ENCODE data around the gene KCND2. TPM values are rescaled to one million over a fixed set of nuclear protein-coding genes. Genes with fewer than 3 reads are reported as not detected.

The KCND2 gene
- total and polyA plus RNA-seq, 3 donors from 2014 or later: 3.8 to 6.1 (median 5.1) TPM

DNA sequence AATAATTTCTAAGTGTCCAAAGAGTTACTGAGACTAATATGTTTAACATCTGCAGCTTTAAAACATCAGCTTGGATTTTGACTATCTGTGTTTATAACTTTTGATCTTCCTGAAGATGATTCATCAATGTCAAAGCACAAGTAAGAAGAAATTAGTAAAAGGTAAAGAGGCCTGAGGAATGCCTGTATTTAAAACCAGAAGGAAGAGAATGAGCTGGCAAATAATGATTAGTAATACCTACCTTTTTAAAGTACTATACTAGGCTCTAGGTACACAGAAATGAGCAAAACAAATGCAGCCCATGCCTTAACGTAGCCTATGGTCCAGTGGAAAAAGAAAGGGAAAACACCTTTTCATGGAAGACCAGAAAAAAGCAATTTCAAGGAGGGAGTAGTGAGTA, 158.0 kb downstream of the KCND2 start:
- intact Hi-C loops (cut with DNase I; ENCODE audit: low total_unique reads): no loop called here
- Histone ChIP-seq H3K36me3 (ENCODE audit: low read depth, missing control alignments) (no peaks in the 10 kb centered on the region), H3K4me1 (no peaks in the 10 kb centered on the region), H3K9me3 (no peaks in the 10 kb centered on the region), H3K4me3 (no peak overlapping the region), H3K27me3 (no peaks in the 10 kb centered on the region), H3K27ac (no peak overlapping the region)
- TF ChIP-seq POLR2A (IDR thresholded peaks at IDR 0.05): no peak
- TF ChIP-seq, protein P1, sequence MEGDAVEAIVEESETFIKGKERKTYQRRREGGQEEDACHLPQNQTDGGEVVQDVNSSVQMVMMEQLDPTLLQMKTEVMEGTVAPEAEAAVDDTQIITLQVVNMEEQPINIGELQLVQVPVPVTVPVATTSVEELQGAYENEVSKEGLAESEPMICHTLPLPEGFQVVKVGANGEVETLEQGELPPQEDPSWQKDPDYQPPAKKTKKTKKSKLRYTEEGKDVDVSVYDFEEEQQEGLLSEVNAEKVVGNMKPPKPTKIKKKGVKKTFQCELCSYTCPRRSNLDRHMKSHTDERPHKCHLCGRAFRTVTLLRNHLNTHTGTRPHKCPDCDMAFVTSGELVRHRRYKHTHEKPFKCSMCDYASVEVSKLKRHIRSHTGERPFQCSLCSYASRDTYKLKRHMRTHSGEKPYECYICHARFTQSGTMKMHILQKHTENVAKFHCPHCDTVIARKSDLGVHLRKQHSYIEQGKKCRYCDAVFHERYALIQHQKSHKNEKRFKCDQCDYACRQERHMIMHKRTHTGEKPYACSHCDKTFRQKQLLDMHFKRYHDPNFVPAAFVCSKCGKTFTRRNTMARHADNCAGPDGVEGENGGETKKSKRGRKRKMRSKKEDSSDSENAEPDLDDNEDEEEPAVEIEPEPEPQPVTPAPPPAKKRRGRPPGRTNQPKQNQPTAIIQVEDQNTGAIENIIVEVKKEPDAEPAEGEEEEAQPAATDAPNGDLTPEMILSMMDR (IDR thresholded peaks at IDR 0.05): no peak
- WGBS, 2 donors: 78 to 91% methylated on average over 1 of the region's 1 CpG
- DNase-seq: no peak

DNA sequence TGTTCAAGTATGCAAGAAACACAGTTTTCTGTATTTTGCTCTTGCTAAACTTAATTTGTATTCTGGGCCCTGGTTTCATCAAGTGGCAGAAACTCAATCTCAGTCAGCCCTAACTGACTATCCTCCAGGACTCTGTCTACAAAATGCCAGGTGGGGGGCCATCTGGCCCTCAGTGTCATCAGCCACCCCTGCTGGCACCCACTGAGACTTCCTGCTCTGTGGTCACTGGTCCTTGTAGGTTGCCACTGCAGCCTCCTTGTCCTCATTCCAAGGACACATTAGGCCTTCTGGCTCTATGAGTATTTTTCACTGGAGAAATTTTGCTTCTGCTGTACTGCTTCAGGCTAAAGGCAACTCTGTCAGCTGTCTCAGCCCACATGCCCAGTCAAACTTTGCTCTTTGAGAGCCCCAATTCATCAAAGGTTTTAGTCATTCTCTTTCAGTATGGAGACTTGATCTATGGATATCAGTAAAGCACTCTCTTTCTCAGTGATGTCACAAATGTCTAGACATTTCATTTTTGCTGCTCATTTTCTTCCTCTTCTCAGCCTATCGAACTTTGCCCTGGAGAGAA, 163.6 kb downstream of the KCND2 start:
- DNase-seq: no peak
- H3K4me1 ChIP-seq: no peaks in the 10 kb centered on the region
- H3K4me3 ChIP-seq: no peak overlapping the region

DNA sequence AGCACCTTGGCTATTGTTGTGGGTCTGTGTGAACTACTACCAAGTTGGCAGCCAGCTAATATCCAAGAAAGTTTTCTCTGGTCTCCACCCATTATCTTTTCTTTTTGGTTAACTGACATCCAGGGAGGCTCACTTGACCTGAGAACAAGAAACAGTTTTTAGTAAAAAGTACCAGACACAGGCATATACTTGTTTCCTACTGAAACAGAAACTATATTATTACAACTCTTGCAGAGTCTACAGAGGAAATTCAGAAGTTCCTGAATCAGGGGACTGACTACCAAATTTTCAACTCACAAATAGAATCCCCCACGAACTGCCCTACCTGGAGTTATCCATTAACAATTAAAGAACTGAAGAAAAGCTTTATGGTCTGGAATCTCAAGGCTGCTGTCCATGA, 168.9 kb downstream of the KCND2 start:
- Histone ChIP-seq H3K27me3 (no peaks in the 10 kb centered on the region), H3K36me3 (ENCODE audit: low read depth, missing control alignments) (no peaks in the 10 kb centered on the region), H3K27ac (no peak overlapping the region), H3K9me3 (no peaks in the 10 kb centered on the region), H3K4me1 (no peaks in the 10 kb centered on the region), H3K4me3 (no peak overlapping the region)
- intact Hi-C loops (cut with DNase I; ENCODE audit: low total_unique reads): no loop called here
- 32 to 50% methylated on average over 1 of the region's 1 CpG for WGBS, 2 donors
- TF ChIP-seq POLR2A (IDR thresholded peaks at IDR 0.05): no peak
- TF ChIP-seq, protein P1 (IDR thresholded peaks at IDR 0.05): no peak
- DNase-seq: no peak

More for the DNA sequence above, 163.6 kb downstream of the KCND2 start:
- H3K36me3 ChIP-seq (ENCODE audit: low read depth, missing control alignments): no peaks in the 10 kb centered on the region
- TF ChIP-seq, protein P1 (IDR thresholded peaks at IDR 0.05): no peak
- no peak for TF ChIP-seq POLR2A (IDR thresholded peaks at IDR 0.05)
- no peaks in the 10 kb centered on the region for H3K9me3 ChIP-seq
- intact Hi-C loops (cut with DNase I; ENCODE audit: low total_unique reads): no loop called here
- no peak overlapping the region for H3K27ac ChIP-seq
- 86 to 90% methylated on average over 1 of the region's 1 CpG for WGBS, 2 donors
- H3K27me3 ChIP-seq: no peaks in the 10 kb centered on the region

DNA sequence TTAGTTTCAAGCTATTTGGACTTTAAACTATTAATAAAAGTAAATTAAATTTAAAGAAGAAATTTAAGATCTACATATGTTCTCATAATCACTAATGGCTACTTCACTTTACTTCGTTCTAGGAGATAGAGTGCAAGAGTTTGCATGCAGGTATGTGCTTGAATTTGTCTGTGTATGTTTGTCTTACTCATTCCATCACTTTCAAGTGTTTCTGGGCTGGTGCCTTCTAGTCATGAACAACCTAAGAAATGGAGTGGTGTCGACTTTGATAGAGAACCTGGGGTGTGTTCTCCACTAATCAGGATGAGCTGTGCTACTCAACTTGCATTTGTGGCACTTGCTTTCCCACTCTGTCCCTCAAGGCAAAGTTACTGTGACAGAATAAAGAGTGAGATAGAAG, 169.9 kb downstream of the KCND2 start:
- H3K9me3 ChIP-seq: no peaks in the 10 kb centered on the region
- 80 to 88% methylated on average over 2 of the region's 2 CpGs for WGBS, 2 donors
- intact Hi-C loops (cut with DNase I; ENCODE audit: low total_unique reads): no loop called here
- no peak for DNase-seq
- H3K27ac ChIP-seq: no peak overlapping the region
- H3K4me3 ChIP-seq: no peak overlapping the region
- no peaks in the 10 kb centered on the region for H3K4me1 ChIP-seq
- H3K27me3 ChIP-seq: no peaks in the 10 kb centered on the region
- H3K36me3 ChIP-seq (ENCODE audit: low read depth, missing control alignments): no peaks in the 10 kb centered on the region
- TF ChIP-seq POLR2A (IDR thresholded peaks at IDR 0.05): no peak
- TF ChIP-seq, protein P1 (IDR thresholded peaks at IDR 0.05): no peak

DNA sequence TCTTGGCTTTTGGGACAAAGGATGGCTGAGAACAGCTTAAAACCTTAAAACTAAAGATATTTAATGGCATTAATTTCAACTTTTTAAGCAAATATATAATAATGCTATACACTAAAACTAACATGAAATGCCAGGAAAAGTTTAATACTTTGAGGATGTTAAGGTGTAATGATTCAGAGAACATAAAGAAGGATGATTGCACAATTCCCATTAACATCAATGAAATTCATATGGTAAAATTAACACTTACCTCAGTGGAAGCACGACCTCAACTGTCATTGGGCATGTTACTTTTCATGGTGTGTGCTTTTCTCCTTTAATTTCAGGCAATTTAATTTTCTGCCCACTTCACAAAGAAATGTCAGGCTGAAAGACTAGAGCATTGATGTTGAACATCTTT, 171.7 kb downstream of the KCND2 start:
- WGBS, 2 donors: 93 to 94% methylated on average over 1 of the region's 1 CpG
- no peak for DNase-seq
- no peak overlapping the region for H3K4me3 ChIP-seq
- H3K27ac ChIP-seq: no peak overlapping the region
- H3K27me3 ChIP-seq: no peaks in the 10 kb centered on the region
- no peaks in the 10 kb centered on the region for H3K36me3 ChIP-seq (ENCODE audit: low read depth, missing control alignments)
- no peaks in the 10 kb centered on the region for H3K9me3 ChIP-seq
- intact Hi-C loops (cut with DNase I; ENCODE audit: low total_unique reads): no loop called here
- TF ChIP-seq, protein P1 (IDR thresholded peaks at IDR 0.05): no peak
- TF ChIP-seq POLR2A (IDR thresholded peaks at IDR 0.05): no peak
- no peaks in the 10 kb centered on the region for H3K4me1 ChIP-seq

All from testis (tissue), 3 donors.